ENCODE results near the gene ZNF417.
"Not testable (repeated sequence)": the region's sequence is repeated elsewhere in the genome, so short reads cannot be mapped to it uniquely, and the experiment has no call there.

ZNF417 gene

GRCh38 chr19:57887195-57887941, 29.0 kb downstream of the ZNF417 start:
- DNase-seq = no peak

- no peak for DNase-seq
Observed at GRCh38 chr19:57886046-57886445, 30.3 kb downstream of the ZNF417 start.

- DNase-seq = not testable (repeated sequence)
Observed at GRCh38 chr19:57873883-57874799, 42.3 kb downstream of the ZNF417 start.

GRCh38 chr19:57872450-57872849, 43.9 kb downstream of the ZNF417 start:
- DNase-seq = no peak

GRCh38 chr19:57870225-57870624, 46.2 kb downstream of the ZNF417 start:
- DNase-seq = no peak

- DNase-seq = not testable (repeated sequence)
Observed at GRCh38 chr19:57869655-57870054, 46.7 kb downstream of the ZNF417 start.

- DNase-seq = no peak
Observed at GRCh38 chr19:57867868-57868492, 48.4 kb downstream of the ZNF417 start.
